HUES64 (cell line): ENCODE measurements around the gene MCF2L2.
"Not testable (repeated sequence)": the region's sequence is repeated elsewhere in the genome, so short reads cannot be mapped to it uniquely, and the experiment has no call there.

Source experiments
- H3K27ac ChIP-seq: 2 replicates; pipeline ENCODE4 v1.7.0; 2013; ENCODE audit warnings: low read depth, low read length, inconsistent platforms
- H3K27me3 ChIP-seq: 2 replicates; pipeline ENCODE4 v1.6.1; 2013; ENCODE audit warnings: mild to moderate bottlenecking, low read length; ENCODE audit not compliant: insufficient read depth
- H3K36me3 ChIP-seq: 2 replicates; pipeline ENCODE4 v1.6.1; 2013; ENCODE audit warnings: mild to moderate bottlenecking, low read length; ENCODE audit not compliant: insufficient read depth
- H3K4me1 ChIP-seq: 2 replicates; pipeline ENCODE4 v1.6.1; 2013; ENCODE audit warnings: mild to moderate bottlenecking, low read length, moderate library complexity; ENCODE audit not compliant: insufficient read depth
- H3K4me3 ChIP-seq: 2 replicates; pipeline ENCODE4 v1.5.1; 2013; ENCODE audit warnings: mild to moderate bottlenecking, low read length, moderate library complexity
- H3K9ac ChIP-seq: 2 replicates; pipeline ENCODE4 v1.6.1; 2013; ENCODE audit warnings: mild to moderate bottlenecking, low read depth, low read length
- H3K9me3 ChIP-seq: 2 replicates; pipeline ENCODE4 v1.6.1; 2013; ENCODE audit warnings: low read depth, low read length; ENCODE audit not compliant: insufficient read depth
- WGBS: fragments of 150-250, 120-280 bp; methylation state at CpG from one replicate; pipeline ENCODE4 v1.1.7; 2013; ENCODE audit warnings: missing lambda C conversion rate; 5-methylcytosine and 5-hydroxymethylcytosine counted together

Gene MCF2L2

DNA sequence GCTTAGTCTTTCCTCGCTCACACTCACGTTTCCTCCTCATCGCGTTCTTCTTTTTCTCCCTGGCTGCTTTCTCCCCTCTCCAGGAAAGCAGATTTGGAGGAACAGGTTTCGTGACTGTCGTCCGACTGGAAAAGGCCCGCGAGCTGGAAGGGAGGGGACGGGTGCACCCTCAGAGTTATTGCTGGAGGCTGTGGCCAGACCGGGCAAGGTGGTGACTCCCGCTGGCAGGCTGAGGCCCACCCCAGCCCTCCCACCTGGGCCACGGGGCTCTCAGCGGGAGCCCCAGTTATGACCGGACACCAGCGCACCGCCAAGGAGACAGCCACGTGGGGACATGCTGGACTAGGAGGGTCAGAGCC, 248.9 kb downstream of the MCF2L2 start:
- H3K4me3 ChIP-seq = peak overlapping the region; percentile 74
- H3K27me3 ChIP-seq = peaks cover 36% of the 10 kb centered on the region
- not testable (repeated sequence) for H3K27ac ChIP-seq

DNA sequence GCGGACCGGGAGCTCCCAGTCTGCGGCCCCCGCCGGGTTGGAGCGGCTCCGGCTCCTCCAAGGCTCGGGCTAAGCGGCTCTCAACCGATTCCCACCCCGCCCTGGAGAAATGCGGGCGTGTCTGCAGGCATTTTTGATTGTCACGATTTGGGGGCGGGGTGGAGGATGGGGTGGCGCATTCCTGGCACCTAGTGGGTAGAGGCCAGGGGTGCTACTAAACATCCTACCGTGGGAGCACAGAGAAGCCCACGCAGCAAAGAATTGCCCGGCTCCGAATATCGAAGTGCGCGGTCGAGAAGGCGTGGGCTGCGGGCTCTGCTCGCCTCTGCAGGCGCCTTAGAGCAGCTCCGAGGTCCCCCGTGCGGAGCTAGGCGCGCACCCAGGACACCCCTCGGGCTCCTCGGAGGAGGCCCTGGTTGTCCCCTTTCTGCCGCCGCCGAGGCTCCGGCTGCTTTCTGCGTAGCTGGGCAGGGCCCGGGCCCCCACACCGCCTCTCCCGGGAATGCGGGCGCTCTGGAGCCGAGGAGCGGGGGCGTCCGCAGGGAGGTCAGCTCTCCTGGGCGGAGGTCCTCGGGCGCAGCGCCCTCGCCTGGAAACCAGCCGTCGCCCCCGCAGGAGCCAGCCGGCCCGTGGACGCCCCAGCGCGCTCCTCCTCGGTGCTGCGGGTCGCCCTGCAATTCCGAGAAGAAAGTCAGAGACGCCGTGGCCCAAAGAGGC, 249.4 kb downstream of the MCF2L2 start:
- Histone ChIP-seq H3K4me1 (peaks cover 10% of the 10 kb centered on the region; the same call in 1 of the 2 replicates), H3K27ac (no peak overlapping the region), H3K9me3 (no peaks in the 10 kb centered on the region), H3K4me3 (peak overlapping the region; percentile 74), H3K36me3 (no peaks in the 10 kb centered on the region), H3K9ac (peak overlapping the region; percentile 10; the same call in 1 of the 2 replicates), H3K27me3 (peaks cover 36% of the 10 kb centered on the region)
- WGBS = under 1% methylated on average over 68 of the region's 68 CpGs

More for the DNA sequence above, 248.9 kb downstream of the MCF2L2 start:
- H3K4me1 ChIP-seq, H3K9me3 ChIP-seq, H3K36me3 ChIP-seq: not testable (repeated sequence)
- WGBS = 15% methylated on average over 18 of the region's 18 CpGs
- H3K9ac ChIP-seq = peak overlapping the region; percentile 10; the same call in 1 of the 2 replicates

DNA sequence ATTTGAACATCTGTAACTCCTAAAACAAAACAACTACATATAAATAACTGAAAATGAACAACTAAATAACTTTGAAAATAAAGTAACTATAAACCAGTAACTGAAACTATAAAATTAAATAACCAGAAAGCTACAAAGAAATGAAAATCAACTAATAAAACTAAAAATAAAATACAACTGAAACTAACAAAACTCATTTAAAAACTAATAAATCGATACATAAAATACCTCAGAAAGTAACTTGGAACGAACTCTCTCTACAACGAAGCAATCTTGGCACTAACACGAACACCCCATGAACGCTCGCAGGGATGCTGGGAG, 249.9 kb downstream of the MCF2L2 start:
- Histone ChIP-seq H3K36me3 (no peaks in the 10 kb centered on the region), H3K4me3 (peak overlapping the region; percentile 74), H3K27ac (no peak overlapping the region), H3K4me1 (peaks cover 10% of the 10 kb centered on the region; the same call in 1 of the 2 replicates), H3K9ac (no peak overlapping the region), H3K27me3 (peaks cover 36% of the 10 kb centered on the region), H3K9me3 (no peaks in the 10 kb centered on the region)
- 14% methylated on average over 6 of the region's 6 CpGs for WGBS

DNA sequence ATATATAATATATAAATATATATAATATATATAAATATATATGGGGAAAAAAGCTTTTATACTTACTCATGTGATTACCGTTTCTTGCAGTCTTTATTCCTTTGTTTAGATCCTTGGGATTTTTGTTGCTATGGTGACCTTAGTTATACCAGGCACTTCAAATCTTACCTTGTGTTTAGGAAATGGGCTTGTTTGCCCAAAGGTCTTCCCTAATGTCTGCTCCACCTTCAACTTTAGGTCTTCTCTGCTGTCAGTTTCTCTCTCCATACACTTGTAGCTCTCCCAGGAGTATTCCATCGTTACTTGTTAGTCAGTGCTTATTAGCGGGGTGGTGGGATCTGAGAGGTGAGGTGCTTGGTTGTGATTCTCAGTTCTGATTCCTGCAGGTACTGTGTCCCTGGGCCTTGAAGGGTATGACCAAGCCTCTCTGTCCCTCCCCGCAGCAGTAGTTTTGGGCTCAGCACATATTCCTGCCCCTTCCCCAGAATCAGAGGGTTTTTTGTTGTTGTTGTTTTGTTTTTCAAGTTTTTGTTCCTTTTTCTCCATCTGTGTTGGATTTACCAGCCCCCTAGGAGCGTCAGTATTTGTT, 256.3 kb downstream of the MCF2L2 start:
- Histone ChIP-seq H3K9me3 (no peaks in the 10 kb centered on the region), H3K4me1 (no peaks in the 10 kb centered on the region), H3K9ac (no peak overlapping the region), H3K4me3 (no peak overlapping the region), H3K27me3 (no peaks in the 10 kb centered on the region), H3K27ac (no peak overlapping the region), H3K36me3 (no peaks in the 10 kb centered on the region)
- WGBS = 87% methylated on average over 3 of the region's 5 CpGs

GRCh38 chr3:183167975-183168374, 260.4 kb downstream of the MCF2L2 start:
- not testable (repeated sequence) for H3K4me3 ChIP-seq, H3K36me3 ChIP-seq, H3K9me3 ChIP-seq, H3K9ac ChIP-seq, H3K27ac ChIP-seq, H3K4me1 ChIP-seq, H3K27me3 ChIP-seq
- 95% methylated on average over 1 of the region's 1 CpG for WGBS

DNA sequence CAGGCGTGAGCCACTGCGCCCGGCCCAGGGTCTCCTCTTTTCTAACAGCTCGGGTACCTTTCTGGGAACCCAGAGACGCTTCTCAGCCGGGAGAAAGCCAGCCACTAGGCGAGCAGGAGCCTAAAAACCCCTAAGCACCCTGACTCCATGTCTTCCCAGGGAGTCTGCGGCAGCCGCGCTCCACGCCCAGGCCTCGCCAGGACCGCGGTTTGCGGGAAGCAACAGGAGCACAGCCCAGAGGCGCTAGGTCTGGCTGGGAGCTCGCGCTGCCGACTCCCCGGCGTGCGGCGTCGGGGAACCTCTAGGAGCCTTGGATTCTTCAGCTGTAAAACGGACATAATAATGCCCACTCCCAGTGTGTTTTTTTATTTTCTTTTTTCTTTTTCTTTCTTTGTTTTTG, 264.9 kb downstream of the MCF2L2 start:
- Histone ChIP-seq H3K27ac (no peak overlapping the region), H3K4me1 (0 out of 2 replicates have a peak, but pooled peaks cover 5% of the 10 kb centered on the region), H3K9ac (no peak overlapping the region), H3K9me3 (no peaks in the 10 kb centered on the region), H3K36me3 (no peaks in the 10 kb centered on the region), H3K27me3 (peaks cover 32% of the 10 kb centered on the region), H3K4me3 (no peak overlapping the region)
- 95% methylated on average over 24 of the region's 25 CpGs for WGBS

DNA sequence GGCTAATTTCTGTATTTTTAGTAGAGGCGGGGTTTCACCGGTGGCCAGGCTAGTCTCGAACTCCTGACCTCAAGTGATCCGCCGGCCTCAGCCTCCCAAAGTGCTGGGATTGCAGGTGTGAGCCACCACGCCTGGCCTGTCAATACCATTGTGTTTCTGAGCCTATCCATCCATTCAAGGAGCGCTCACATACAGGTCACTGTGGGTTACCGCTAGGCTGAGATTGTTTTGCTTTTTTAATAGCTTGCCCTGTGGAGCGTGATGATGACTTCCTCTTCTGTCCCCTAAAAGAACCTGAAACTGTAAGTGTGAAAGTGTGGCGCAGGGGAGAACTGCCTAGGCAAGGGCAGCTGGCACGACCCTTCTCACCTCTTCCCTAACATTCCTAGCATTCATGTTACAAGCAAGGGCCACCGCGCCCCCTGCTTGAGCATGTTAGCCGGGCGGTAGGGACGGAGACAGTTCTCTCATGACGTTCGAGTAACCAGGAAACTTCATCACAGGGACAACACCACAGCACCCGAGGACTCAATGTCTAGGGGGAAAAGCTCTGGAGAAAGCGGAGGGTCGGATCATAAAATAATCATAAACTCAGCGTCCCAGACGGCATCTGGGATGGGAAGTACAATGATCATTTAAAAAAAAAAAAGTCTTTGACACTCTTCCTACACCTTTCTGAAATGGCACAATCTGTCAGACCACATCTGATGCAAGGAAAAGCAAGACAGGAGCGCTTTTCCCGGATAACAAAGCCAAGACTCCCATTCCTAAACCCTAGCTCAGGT, 266.7 kb downstream of the MCF2L2 start:
- Histone ChIP-seq H3K9me3 (no peaks in the 10 kb centered on the region), H3K9ac (no peak overlapping the region), H3K36me3 (no peaks in the 10 kb centered on the region), H3K27me3 (peaks cover 32% of the 10 kb centered on the region), H3K4me3 (peak overlapping the region; percentile 60), H3K4me1 (0 out of 2 replicates have a peak, but pooled peaks cover 5% of the 10 kb centered on the region), H3K27ac (no peak overlapping the region)
- WGBS = 40% methylated on average over 24 of the region's 25 CpGs

GRCh38 chr3:183160616-183161015, 267.8 kb downstream of the MCF2L2 start:
- Histone ChIP-seq H3K27ac (no peak overlapping the region), H3K9me3 (no peaks in the 10 kb centered on the region), H3K4me3 (no peak overlapping the region), H3K36me3 (no peaks in the 10 kb centered on the region), H3K27me3 (peaks cover 32% of the 10 kb centered on the region), H3K9ac (no peak overlapping the region), H3K4me1 (0 out of 2 replicates have a peak, but pooled peaks cover 5% of the 10 kb centered on the region)
- 87% methylated on average over 5 of the region's 5 CpGs for WGBS

DNA sequence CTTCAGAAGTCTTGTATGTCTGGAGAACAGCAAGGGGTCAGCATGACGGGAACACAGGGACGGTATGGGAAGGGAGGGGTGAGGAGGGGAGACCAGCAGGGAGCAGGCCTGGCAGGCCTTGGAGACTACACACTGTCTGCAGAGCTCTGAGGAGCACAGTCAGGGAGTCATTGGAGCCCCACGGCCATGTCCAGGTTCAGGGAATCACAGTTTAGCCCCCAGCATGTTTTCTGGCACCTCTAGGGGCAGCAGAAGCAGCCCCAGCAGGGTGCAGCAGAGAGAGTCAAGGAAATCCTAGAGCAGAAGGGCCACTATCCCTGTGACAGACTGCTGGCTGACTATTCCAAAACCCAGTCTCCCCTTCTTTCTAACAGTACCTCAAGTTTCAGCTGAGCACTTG, 269.1 kb downstream of the MCF2L2 start:
- Histone ChIP-seq H3K27ac (no peak overlapping the region), H3K9ac (no peak overlapping the region), H3K9me3 (no peaks in the 10 kb centered on the region), H3K27me3 (peaks cover 32% of the 10 kb centered on the region), H3K4me3 (no peak overlapping the region), H3K36me3 (no peaks in the 10 kb centered on the region), H3K4me1 (0 out of 2 replicates have a peak, but pooled peaks cover 5% of the 10 kb centered on the region)
- WGBS = 53% methylated on average over 3 of the region's 3 CpGs

DNA sequence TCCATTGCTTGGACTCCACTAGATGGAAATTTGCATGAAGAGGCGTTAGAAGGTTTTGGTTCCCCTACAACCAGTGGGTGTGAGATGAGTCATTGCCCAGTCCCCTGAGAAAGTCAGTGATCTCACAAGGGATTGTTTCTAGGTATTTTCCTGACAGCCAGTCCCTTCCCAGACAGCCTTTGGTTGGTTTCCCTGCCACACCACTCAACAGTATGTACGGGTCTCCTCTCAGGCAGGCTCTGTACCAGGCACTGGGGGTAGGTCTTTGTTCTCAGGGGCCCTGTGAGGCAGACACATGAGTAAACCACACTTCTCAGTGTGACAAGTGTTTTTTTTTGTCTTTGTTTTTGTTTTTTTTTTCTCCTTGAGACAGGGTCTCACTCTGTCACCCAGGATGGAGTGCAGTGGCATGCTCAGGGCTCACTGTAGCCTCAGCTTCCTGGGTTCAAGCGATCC, 269.8 kb downstream of the MCF2L2 start:
- 0 out of 2 replicates have a peak, but pooled peaks cover 5% of the 10 kb centered on the region for H3K4me1 ChIP-seq
- H3K9me3 ChIP-seq = no peaks in the 10 kb centered on the region
- H3K27ac ChIP-seq = no peak overlapping the region
- no peaks in the 10 kb centered on the region for H3K36me3 ChIP-seq
- H3K9ac ChIP-seq = no peak overlapping the region
- H3K27me3 ChIP-seq = peaks cover 30% of the 10 kb centered on the region
- H3K4me3 ChIP-seq = no peak overlapping the region
- 80% methylated on average over 3 of the region's 3 CpGs for WGBS

- Histone ChIP-seq H3K27me3 (peaks cover 26% of the 10 kb centered on the region), H3K36me3 (no peaks in the 10 kb centered on the region), H3K4me3 (no peak overlapping the region), H3K27ac (no peak overlapping the region), H3K9me3 (no peaks in the 10 kb centered on the region), H3K9ac (no peak overlapping the region), H3K4me1 (0 out of 2 replicates have a peak, but pooled peaks cover 5% of the 10 kb centered on the region)
- 100% methylated on average over 2 of the region's 2 CpGs for WGBS
Observed at GRCh38 chr3:183158113-183158512, 270.3 kb downstream of the MCF2L2 start.
